Breast epithelium (tissue), 4 donors: ENCODE results near the gene ZNF710. TPM values are rescaled to one million over a fixed set of nuclear protein-coding genes. Genes with fewer than 3 reads are reported as not detected.

Source experiments
- DNase-seq, 2 donors: peaks; one replicate each; pipeline ENCODE4 v3.0.0-alpha.2; 2019; ENCODE audit warnings: low spot score in 2 of 2
- H3K27ac ChIP-seq, 2 donors: fragments of 200-600 bp; sonication (generic) in 1 of 2; one replicate each; pipeline ENCODE4 v1.5.1; 2016 to 2019; ENCODE audit warnings: mild to moderate bottlenecking in 1 of 2
- H3K27me3 ChIP-seq, 2 donors: fragments of 200-600 bp; sonication (generic) in 1 of 2; one replicate each; pipeline versions ENCODE4 v1.5.1 to v1.6.0; 2017 to 2019; ENCODE audit warnings: control low read depth in 1 of 2, mild to moderate bottlenecking in 1 of 2
- H3K36me3 ChIP-seq: fragments of 200-600 bp; one replicate; pipeline ENCODE4 v1.5.1; 2019
- H3K4me1 ChIP-seq, 2 donors: fragments of 200-600 bp; sonication (generic); one replicate each; pipeline ENCODE4 v1.5.1; 2016 to 2019; ENCODE audit warnings: control low read depth in 1 of 2
- H3K4me3 ChIP-seq, 3 donors: fragments of 200-600 bp; sonication (generic); 1 replicate in 2 of 3; 2 replicates in 1 of 3; pipeline ENCODE4 v1.5.1; 2016 to 2019; ENCODE audit warnings: mild to moderate bottlenecking in 3 of 3, moderate library complexity in 2 of 3
- H3K9me3 ChIP-seq, 2 donors: fragments of 200-600 bp; sonication (generic) in 1 of 2; one replicate each; pipeline ENCODE4 v1.5.1; 2016 to 2019; ENCODE audit warnings: control low read depth in 1 of 2
- POLR2A ChIP-seq: fragments of 450-650 bp; IDR thresholded peaks from one replicate; pipeline ENCODE4 v1.6.1; 2016; ENCODE audit warnings: antibody characterized with exemption, mild to moderate bottlenecking, moderate library complexity
- POLR2AphosphoS5 ChIP-seq, 3 donors: sonication (generic); formaldehyde crosslinking; IDR thresholded peaks; one replicate each; pipeline ENCODE4 v1.6.1; 2017; ENCODE audit warnings: antibody characterized with exemption in 3 of 3
- intact Hi-C: fragments of 100-400 bp; cut with DNase I; formaldehyde crosslinking; loops from one replicate; pipeline ENCODE4 v1.15.1; 2023; ENCODE audit warnings: low total_unique reads
- total RNA-seq, 3 donors: library from RNA; depleted of rRNA; stranded (reverse); fragments of >200 nt; gene quantifications; one replicate each; pipeline ENCODE4 v1.1.0, GENCODE V29; 2016
- TF ChIP-seq, protein P1 (sequence below), 3 donors: fragments of 450-650 bp; IDR thresholded peaks; one replicate each; pipeline ENCODE4 v1.5.1; 2016 to 2017; ENCODE audit warnings: antibody characterized with exemption in 3 of 3, mild to moderate bottlenecking in 3 of 3, moderate library complexity in 3 of 3

The ZNF710 gene
- total RNA-seq, 3 donors from 2014 or later: 4.0 to 14.4 (median 10.4) TPM

DNA sequence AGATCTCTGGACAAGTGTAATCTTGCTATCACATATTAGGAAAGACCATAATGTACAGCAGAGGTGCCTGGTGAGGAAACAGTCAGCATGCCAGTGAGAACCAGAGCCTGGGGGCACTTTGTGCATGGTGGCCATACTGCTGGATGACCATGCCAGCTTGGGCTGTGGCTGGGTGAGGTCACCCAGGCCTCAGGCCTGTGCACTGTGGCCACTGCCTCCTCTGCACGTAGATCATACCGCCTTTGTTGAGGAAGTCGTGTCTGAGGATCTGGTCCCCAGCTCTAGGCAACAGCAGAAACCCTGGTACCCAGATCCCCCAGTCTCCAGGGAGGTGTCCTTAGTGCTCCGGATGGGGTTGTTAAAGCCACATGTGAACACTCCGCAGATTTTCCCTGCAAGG lies 38.9 kb downstream of the ZNF710 start:
- H3K4me1 ChIP-seq: peaks cover 0 to under 1% of the 10 kb centered on the region in 2 donors
- intact Hi-C loops: no loop called here

DNA sequence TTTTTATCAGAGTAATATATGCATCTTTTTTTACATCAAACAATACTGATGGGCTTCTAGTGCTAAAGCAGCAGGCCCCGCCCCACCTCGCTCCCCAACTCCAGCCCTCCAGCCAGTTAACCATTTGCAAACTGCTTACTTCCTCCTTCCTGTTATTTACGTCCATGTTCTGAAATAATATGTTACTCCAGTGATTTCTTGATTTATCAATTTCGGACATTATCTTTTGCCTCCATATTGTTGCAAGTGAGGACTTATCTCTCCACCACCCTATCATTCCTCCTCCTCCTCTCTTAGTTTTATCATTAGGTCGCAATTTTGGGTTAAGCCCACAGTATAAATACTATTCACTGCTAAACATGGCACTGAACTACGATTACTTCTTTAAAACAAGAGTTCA lies 39.5 kb downstream of the ZNF710 start:
- no peaks in the 10 kb centered on the region for H3K27me3 ChIP-seq
- no peaks in the 10 kb centered on the region for H3K4me1 ChIP-seq
- no peaks in the 10 kb centered on the region for H3K9me3 ChIP-seq
- H3K4me3 ChIP-seq: no peak overlapping the region
- DNase-seq: no peak
- intact Hi-C loops: no loop called here
- no peaks in the 10 kb centered on the region for H3K36me3 ChIP-seq
- TF ChIP-seq, protein P1, sequence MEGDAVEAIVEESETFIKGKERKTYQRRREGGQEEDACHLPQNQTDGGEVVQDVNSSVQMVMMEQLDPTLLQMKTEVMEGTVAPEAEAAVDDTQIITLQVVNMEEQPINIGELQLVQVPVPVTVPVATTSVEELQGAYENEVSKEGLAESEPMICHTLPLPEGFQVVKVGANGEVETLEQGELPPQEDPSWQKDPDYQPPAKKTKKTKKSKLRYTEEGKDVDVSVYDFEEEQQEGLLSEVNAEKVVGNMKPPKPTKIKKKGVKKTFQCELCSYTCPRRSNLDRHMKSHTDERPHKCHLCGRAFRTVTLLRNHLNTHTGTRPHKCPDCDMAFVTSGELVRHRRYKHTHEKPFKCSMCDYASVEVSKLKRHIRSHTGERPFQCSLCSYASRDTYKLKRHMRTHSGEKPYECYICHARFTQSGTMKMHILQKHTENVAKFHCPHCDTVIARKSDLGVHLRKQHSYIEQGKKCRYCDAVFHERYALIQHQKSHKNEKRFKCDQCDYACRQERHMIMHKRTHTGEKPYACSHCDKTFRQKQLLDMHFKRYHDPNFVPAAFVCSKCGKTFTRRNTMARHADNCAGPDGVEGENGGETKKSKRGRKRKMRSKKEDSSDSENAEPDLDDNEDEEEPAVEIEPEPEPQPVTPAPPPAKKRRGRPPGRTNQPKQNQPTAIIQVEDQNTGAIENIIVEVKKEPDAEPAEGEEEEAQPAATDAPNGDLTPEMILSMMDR (IDR thresholded peaks at IDR 0.05): no peak
- no peak for TF ChIP-seq POLR2A
- no peak for TF ChIP-seq POLR2AphosphoS5 (IDR thresholded peaks at IDR 0.05)
- H3K27ac ChIP-seq: no peak overlapping the region

More for the DNA sequence above, 38.9 kb downstream of the ZNF710 start:
- TF ChIP-seq POLR2AphosphoS5 (IDR thresholded peaks at IDR 0.05) (no peak), POLR2A (no peak)
- TF ChIP-seq, protein P1 (IDR thresholded peaks at IDR 0.05): no peak
- Histone ChIP-seq H3K27ac (no peak overlapping the region), H3K4me3 (no peak overlapping the region), H3K36me3 (no peaks in the 10 kb centered on the region), H3K27me3 (no peaks in the 10 kb centered on the region), H3K9me3 (no peaks in the 10 kb centered on the region)
- DNase-seq: no peak

DNA sequence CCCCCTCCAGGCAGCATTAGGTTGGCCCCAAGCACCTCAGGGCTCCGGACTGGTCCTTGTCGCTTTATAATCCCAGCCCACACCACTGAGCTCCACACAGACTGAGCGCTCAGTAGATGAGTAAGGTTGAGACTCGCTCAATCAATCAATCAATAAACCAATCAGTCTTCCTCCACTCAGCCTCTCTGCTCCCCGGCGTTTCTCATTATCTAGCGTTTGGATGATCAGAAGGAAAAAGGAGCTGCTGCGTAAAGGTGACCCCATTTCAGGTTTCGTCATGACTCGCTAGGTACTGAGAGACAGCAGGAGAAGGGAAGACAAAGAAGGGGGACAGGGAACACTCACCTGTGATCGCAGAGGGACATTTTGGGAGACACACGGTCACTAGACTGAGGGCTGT lies 41.2 kb downstream of the ZNF710 start:
- H3K4me3 ChIP-seq: no peak overlapping the region
- H3K9me3 ChIP-seq: no peaks in the 10 kb centered on the region
- no peak for DNase-seq
- H3K36me3 ChIP-seq: no peaks in the 10 kb centered on the region
- intact Hi-C loops: no loop called here
- peaks cover 0 to 5% of the 10 kb centered on the region in 2 donors for H3K4me1 ChIP-seq
- H3K27me3 ChIP-seq: no peaks in the 10 kb centered on the region
- TF ChIP-seq, protein P1 (IDR thresholded peaks at IDR 0.05): no peak
- TF ChIP-seq POLR2A (no peak), POLR2AphosphoS5 (IDR thresholded peaks at IDR 0.05) (no peak)
- no peak overlapping the region for H3K27ac ChIP-seq

GRCh38 chr15:90042766-90043529 lies 41.8 kb downstream of the ZNF710 start:
- no peak overlapping the region for H3K4me3 ChIP-seq
- H3K27ac ChIP-seq: no peak overlapping the region
- no peak for TF ChIP-seq POLR2AphosphoS5 (IDR thresholded peaks at IDR 0.05)
- TF ChIP-seq, protein P1 (IDR thresholded peaks at IDR 0.05): no peak
- intact Hi-C loops: no loop called here
- no peaks in the 10 kb centered on the region for H3K9me3 ChIP-seq
- no peaks in the 10 kb centered on the region for H3K27me3 ChIP-seq
- peaks cover 0 to 5% of the 10 kb centered on the region in 2 donors for H3K4me1 ChIP-seq
- no peaks in the 10 kb centered on the region for H3K36me3 ChIP-seq
- no peak for DNase-seq

- Histone ChIP-seq H3K9me3 (no peaks in the 10 kb centered on the region), H3K4me1 (peaks cover 0 to 5% of the 10 kb centered on the region in 2 donors), H3K27ac (no peak overlapping the region), H3K4me3 (no peak overlapping the region), H3K27me3 (no peaks in the 10 kb centered on the region), H3K36me3 (no peaks in the 10 kb centered on the region)
- TF ChIP-seq POLR2A (no peak), POLR2AphosphoS5 (IDR thresholded peaks at IDR 0.05) (no peak)
- TF ChIP-seq, protein P1 (IDR thresholded peaks at IDR 0.05): no peak
- no peak for DNase-seq
- intact Hi-C loops: no loop called here
These were observed 42.4 kb downstream of the ZNF710 start for GRCh38 chr15:90043530-90044010.
